Urothelium cell line (cell line): ENCODE results near the gene ZNF691.
"Not testable (repeated sequence)": the region's sequence is repeated elsewhere in the genome, so short reads cannot be mapped to it uniquely, and the experiment has no call there.

Experiments
- DNase-seq: peaks from one replicate; pipeline ENCODE4 v3.0.0; 2011; ENCODE audit warnings: low spot score, mixed read lengths
- FAIRE-seq: peaks from 2 replicates; lab custom pipeline; 2011; peaks lifted over from hg19 to GRCh38; lab: Jason Lieb, UNC

The ZNF691 gene, protein sequence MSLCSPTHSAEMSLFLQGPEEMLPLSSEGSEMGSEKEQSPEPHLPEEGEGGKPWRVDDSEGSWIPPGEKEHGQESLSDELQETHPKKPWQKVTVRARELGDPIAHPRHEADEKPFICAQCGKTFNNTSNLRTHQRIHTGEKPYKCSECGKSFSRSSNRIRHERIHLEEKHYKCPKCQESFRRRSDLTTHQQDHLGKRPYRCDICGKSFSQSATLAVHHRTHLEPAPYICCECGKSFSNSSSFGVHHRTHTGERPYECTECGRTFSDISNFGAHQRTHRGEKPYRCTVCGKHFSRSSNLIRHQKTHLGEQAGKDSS

DNA sequence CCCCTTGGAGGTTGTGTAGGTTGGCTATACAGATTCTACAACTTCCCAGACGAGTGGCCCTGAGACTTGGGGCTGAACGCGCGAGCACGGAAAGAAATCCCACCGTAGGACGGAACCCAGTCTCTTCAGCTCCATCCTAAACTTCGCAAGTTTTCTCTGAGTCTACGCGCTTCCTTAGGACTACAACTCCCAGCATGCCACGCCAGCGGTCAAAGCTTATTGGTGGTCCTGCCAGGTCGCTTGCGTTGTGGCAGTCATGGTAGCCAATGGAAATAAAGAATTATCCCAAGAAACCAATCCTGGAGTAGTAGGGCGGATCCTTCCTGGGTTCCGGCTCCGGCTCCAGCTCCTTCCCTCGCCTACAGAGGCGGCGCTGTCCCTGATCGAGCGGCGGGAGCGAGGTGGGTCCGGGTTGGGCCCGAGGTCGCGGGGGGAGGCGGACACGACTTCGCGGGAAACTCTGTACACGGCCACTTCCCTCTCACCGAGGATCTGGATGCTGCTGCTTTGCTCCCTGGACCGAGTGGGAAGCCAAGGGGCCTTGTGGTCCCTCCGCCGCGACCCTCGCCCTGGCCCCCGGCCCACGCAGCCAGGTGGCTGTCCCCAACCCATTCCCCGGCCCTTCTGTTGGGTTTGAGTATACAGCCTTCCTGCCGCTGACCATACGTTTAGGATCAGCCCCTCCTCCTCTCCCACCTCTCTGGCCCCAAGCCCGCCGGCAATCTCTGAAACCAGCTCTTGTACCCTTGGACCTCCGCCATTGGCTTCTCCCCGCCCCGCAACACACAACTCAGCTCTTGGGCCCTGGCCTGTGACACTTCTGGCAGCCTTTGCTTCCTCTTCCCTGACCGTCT, at the start of gene ZNF691:
TSS of gene ZNF691 (plus strand) at position 357 of the 854 bp plus-strand sequence. CDS start 3,046 bp downstream, outside the sequence.
- FAIRE-seq, result peak; percentile 20
- DNase-seq, result peak; percentile 99

DNA sequence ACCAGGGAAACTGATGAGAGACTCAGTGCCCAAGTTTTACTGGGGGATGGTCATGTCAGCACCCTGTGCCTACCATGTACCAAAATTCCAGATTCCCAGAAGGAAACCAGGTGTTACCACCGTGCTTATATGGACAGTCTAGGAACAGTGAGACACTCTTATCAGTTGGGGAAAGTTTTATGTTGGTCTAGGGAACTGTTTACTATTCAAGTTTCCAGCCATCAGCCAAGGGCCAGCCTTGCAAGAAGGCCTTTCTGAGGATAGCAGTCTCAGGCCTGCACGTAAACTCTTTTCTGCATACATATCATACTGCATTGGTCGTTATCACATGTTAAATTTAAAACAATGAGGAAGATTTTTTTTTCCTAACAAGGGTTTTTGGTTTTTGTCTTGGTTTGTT, 49.0 kb upstream of the ZNF691 start:
- DNase-seq (no peak), FAIRE-seq (no peak)

DNA sequence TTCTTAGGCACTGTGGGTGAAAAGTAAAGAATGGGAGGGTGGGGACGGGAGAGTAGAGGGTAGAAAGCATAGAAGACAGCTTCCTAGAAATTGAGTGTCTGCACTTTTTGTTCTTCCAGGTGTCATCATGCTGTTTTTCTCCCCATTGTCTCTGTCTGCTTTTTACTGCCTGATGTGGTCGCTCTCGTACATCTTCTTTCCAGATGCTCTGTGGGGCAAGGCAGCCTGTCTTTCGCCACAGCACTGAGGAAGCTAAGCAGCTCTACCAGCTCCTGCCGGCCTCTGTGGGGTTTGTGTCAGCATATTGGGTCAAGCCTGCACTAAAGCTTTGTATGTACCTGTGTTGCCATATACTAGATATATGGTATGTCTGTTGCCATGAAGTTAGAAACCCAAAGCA, 48.4 kb upstream of the ZNF691 start:
- DNase-seq, result no peak
- FAIRE-seq, result no peak

DNA sequence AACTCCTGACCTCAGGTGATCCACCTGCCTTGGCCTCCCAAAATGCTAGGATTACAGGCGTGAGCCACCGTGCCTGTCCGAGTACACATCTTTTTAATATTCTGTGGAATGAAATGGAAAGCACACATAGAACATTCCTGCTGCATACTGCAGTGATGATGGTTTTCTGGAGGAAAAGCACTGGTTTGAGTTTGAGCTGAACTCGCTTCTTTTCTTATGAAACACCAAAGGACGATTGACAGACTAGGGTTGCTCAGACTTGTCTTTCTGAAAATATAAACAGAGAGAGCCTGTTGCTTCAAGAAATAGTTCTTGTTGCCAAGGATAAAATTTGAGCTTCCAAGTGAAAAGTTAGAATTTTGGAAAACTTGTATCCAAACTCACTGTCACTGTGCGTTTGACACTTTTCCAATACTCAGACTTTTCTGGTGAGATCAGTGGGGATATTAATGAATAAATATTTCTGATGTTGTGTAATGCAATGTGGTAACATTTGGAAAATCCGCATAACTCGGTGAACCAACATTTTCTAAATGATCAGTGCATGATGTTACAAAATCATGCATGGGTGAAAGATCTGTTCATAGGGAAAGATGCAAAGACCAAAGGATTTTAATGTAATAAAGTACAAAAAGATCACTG, 44.5 kb upstream of the ZNF691 start:
- DNase-seq (no peak), FAIRE-seq (no peak)

DNA sequence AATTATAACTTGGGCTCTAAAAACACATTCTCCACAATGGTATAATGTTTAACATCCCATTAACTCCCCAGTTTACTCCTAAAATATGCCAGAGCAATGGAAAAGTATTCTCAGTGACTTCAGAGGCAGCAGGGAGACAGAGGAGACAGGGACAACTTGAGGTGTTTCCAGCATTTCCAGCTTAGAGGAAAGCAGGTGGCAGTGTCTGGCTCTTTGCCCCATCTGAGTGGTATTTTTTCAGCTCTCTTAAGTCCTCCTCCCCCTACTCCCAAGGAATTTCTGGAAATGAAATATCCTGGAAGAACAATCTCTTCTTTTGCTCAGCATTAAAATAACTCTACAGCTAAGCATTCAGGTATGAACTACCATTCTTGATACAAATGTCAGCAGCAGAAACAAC, 40.2 kb upstream of the ZNF691 start:
- DNase-seq (no peak), FAIRE-seq (no peak)

DNA sequence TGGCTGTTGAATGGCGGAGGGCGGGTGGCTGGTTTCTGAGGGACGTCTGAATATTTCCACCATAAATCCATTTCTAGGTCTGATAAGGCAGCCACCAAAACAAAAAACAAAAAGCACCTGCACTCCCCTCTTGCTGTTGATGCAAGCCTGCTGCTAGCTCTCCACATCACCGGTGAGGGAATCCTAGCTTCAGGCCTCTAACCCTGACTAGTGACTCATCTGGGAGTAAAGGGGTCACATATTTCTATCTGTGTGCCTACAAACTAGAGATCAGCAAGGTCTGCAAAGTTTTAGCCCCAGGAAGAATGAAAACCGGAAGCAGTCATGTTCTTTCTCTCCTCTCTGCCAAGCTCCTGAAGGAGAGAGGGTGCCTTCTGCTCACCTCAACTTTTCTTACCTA, 39.8 kb upstream of the ZNF691 start:
- FAIRE-seq (no peak), DNase-seq (no peak)

DNA sequence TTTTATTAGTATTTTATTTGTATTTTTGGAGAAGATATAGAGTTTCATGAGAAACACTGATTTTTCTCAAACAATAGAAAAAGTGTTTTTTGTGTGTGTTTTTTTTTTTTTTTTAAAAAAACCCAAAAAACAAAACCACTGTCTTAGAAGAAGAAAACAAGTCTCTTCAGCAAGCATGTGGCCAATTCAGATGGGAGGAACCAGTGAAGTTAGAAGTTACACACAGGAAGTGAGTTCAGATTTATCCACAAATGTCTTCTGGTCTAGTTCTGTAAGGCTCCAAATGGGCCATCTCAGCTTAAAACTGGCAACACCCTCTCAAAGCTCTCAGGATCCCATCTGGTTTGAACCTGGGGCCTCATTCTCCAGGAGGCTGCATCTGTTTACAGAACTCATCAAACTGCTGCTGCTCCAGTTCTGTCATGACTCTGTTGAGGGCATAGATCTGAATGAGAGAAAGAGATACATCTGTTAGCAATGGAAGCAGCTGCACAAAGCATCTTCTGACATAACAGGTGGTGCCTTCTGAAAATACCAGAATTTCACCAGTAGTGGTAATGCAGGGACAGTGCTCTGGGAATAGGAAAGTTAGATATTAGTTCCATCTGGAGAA, 39.3 kb upstream of the ZNF691 start:
- peak; percentile 13 for FAIRE-seq

DNA sequence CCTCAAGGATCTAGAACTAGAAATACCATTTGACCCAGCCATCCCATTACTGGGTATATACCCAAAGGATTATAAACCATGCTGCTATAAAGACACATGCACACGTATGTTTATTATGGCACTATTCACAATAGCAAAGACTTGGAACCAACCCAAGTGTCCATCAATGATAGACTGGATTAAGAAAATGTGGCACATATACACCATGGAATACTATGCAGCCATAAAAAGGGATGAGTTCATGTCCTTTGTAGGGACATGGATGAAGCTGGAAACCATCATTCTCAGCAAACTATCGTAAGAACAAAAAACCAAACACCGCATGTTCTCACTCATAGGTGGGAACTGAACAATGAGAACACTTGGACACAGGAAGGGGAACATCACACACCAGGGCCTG, 31.6 kb upstream of the ZNF691 start:
- not testable (repeated sequence) for FAIRE-seq, DNase-seq

More for the DNA sequence above, 39.3 kb upstream of the ZNF691 start:
- DNase-seq, result no peak

DNA sequence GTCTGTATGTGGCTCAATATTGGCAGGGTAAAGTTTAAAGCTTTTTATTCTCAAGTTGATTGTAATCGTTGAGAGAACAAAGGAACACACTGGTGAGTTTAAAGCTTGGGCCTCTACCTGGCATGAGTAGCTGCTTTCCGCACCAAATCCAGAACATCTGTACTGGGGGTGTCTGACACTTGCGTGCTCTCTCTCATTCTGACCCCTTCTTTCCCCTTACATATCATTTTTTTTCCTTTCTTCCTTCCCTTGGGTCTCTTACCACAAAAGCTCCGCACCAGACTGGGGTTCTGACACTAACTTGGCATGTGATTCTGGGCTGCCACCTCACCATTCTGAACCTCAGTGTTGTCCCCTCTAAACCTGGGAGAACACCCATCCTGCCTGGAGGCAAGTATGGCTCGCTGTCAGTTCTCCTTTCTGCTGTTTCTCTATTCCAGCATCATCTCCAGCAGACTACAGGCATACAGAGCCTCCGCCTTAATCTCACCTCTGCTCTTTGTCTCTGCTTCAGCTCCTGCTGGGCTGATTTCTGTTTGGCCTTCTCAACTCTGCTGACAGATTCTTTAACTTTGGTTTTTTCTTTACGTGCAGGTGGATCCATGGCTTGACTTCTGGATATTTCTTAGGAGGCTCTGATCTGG, 30.4 kb upstream of the ZNF691 start:
- DNase-seq (peak; percentile 18), FAIRE-seq (no peak)

DNA sequence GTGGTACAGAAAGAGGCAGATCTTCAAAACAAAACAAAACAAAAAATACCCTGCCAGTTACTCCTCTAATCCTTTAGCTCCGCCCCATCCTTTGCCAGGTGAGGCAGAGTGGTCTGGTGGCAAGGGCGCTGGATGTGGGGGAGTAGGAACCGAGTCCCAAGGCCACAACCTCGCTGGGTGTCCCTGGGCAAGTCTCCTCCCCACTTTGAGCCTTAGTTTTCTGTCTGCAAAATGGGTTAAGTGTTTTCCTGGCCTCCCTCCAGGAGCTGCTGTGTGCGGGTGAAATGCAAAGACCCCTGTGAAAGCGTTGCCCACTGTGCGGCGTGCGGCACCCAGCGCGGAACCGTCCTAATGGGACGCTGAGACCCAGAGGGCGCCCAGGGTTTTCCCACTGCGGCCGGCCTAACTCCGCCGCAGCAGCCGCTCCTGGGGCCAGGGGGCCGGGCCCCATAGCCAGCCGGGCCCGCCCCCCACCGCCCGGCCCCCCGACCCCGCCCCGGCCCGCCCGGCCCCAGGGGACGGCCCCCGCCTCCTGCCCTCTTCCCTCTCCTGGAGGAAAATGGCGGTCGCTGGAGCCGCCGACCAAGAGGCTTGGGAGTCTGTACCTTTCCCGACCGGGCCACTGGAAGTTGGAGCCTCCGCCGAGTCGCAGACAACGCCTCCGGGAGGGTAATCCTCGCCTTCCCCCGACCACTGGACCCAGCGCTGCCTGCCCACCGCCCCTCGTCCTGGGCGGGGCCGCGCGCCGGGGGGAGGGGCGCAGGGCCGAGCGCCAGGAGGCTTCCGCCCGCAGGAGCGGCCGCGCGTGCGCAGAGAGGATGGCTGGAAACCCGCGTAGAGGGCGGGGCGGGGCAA, 29.6 kb upstream of the ZNF691 start, which contains the start of the genes ERMAP and SVBP:
TSS of gene ERMAP (plus strand) at position 538 of the 855 bp plus-strand sequence. CDS start 13,327 bp downstream, outside the sequence.
TSS of gene SVBP (minus strand) at position 813 of the 855 bp plus-strand sequence. CDS start 853 bp downstream, outside the sequence.
- DNase-seq (peak; percentile 99), FAIRE-seq (peak; percentile 87)

DNA sequence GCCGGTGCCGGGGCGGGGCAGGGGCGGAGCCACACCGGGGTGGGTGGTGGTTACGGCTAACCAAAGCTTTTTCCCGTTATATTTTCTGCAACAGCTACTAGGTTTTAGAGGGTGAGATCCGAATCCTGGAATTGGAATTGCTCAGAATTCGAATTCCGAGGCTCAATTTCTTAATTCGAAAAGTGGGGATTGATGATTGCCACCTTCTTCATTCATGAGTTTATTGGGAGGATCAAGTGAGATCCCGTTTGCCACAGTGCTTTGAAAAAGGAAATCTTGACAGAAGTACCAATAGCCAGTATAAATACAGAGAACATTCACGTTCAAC, 29.0 kb upstream of the ZNF691 start:
- no peak for DNase-seq
- FAIRE-seq, result no peak

DNA sequence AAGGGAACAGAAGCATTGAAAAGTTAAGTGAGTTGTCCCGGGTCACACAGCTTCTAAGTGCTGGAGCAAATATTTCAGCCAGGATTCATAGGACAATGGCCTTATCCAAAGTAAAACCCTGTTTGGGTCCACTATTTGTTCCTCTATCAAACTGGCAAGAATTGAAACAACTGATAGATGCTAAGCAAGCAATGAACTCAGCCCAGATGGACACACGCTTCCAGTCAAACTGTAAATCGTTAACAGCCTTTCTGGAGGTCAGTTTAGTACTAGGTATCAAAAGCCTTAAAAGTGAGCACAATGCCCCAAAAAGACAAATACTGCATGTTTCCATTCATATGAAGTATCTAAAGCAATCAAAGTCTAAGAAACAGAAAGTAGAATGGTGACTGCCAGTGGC, 28.4 kb upstream of the ZNF691 start:
- FAIRE-seq (no peak), DNase-seq (no peak)

DNA sequence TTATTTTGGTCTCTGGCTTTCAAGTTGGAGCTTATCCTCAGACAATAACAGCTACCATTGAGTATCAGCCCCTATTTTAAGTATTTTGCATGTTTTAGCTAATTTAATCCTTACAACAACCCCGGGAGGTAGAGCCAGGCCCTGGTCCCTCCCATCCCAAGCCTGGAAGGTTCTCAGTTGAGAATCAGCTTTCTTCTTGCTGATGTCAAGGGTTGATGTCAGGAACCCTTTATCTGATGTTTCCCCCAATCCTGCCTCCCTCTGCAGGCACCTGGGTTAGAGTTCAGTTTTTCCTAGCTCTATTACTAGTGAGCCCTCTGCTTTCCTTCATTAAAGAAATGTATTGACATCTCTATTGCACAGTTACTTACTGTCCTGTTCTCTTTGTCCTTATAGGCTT, 25.6 kb upstream of the ZNF691 start:
- FAIRE-seq, result no peak
- no peak for DNase-seq

DNA sequence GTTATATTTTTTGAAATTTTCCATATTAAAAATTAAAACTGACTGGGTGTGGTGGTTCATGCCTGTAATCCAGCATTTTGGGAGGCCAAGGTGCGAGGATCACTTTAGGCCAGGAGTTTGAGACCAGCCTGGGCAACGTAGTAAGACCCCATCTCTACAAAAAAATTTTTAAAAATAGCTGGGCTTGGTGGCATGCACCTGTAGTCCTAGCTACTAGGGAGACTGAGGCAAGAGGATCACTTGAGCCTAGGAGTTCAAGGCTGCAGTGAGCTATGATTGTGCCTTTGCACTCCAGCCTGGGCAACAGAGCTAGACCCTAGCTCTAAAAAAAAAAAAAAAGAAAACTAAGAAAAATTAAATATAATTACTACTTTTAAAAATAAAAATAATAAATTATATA, 24.7 kb upstream of the ZNF691 start:
- DNase-seq, result no peak
- no peak for FAIRE-seq

DNA sequence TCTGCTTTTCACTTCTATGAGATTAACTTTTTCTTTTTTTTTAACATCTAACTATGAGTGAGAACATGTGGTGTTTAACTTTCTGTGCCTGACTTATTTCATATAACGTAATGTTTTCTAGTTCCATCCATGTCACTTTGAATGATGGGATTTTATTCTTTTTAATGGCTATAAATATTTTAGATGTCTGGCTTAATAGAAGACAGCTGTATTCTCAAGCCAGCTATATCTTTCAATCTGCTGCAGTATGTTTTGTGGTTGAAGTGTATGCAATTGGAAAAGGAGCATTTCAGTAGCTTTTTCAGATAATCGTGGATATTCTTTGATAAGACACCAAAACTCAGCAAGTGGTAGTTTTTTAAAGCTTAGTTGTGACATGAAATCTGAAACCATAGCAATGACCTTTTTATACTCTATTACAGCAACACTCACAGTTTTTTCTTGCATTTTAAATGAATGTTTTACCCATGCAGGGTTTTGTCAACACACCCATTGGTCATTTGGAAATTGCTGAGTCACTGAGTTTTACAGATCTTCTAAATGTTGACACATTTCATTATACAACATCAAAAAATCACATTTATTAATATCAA, 23.5 kb upstream of the ZNF691 start:
- FAIRE-seq, result no peak
- DNase-seq, result no peak

DNA sequence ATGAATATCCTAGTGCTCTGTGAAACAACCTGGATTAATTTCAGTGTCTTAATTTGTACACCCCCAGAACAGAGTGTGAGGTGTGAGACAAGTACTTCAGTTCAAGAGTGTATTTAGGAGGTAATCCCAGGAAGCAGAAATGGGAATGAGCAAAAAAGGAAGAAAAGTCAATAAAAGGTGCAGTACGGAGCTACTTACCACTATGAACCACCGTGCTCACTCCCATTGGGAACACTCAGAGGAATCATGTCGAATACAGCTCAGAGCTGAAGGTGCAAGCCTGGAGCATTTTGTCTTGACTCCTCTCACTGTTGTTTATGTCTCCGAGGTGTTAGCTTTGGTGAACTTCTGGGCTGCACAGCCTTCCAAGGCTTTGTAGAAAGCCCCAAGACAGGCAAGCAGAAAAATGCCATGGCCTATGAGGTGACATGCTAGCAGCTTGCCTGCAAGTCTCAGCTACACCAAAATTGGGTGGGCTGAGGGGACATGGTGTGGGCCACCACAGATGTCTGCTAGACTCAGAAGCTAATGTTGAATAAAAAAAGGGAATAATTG, 21.9 kb upstream of the ZNF691 start:
- FAIRE-seq (peak; percentile 52), DNase-seq (no peak)

DNA sequence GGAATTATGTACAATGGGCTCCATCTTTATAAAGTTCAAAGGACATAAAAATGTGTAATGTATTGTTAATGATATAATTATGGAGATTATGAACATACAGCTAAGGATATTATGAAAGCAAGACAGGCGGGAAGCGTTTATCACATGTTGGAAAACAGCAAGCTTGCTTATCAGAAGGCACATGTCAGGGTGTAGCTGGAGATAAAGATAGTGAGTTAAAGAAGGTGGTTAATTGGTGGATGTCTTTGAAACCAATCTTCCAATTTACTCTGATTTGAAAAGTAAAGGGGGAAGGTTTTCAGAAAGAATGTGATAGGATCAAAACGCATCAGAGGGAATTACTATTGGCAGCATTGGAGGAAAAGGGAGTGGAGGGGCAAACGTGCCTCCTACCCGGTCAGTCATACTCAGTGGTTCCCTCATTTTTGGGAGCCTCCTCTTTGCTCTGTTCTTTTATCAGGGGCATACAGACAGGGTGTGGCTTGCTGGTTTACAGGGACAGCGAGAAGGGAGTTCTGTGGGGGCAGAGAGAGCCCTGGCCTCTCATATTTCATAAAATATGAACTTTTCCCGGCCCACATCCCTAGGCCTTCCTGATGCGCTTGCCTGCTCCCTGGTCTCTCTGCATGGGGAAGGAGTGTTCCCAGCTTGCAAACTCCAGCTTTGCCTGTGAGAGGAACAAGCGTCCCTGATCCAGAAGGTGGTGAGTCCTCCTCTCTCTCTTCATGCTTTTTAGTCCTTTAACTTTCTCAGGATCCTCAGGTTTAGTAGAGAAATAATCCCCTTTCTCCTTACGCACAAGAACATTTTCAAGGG, 21.2 kb upstream of the ZNF691 start:
- DNase-seq (no peak), FAIRE-seq (peak; percentile 65)

DNA sequence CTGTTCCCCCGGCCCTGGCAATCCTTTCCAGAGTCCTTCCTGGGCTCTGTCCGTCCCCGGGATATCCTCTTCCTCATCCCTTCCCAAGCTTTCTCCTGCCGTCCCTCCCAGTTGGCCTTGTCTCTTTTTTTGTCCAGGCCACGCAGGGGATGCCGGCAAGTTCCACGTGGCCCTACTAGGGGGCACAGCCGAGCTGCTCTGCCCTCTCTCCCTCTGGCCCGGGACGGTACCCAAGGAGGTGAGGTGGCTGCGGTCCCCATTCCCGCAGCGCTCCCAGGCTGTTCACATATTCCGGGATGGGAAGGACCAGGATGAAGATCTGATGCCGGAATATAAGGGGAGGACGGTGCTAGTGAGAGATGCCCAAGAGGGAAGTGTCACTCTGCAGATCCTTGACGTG, 15.8 kb upstream of the ZNF691 start:
- FAIRE-seq (no peak), DNase-seq (no peak)
